VCaP (cell line): ENCODE measurements around the gene CRNKL1.

Experiments used
- H3K27ac ChIP-seq: fragments of 450-650 bp; 2 replicates; pipeline ENCODE4 v1.5.1; 2017
- TF ChIP-seq, protein P1 (sequence below): fragments of 450-650 bp; conservative IDR thresholded peaks from 2 replicates; pipeline ENCODE4 v1.5.1; 2017; ENCODE audit warnings: mild to moderate bottlenecking, moderate library complexity

CRNKL1 gene

GRCh38 chr20:20031790-20032189, 20.5 kb downstream of the CRNKL1 start:
- TF ChIP-seq, protein P1, sequence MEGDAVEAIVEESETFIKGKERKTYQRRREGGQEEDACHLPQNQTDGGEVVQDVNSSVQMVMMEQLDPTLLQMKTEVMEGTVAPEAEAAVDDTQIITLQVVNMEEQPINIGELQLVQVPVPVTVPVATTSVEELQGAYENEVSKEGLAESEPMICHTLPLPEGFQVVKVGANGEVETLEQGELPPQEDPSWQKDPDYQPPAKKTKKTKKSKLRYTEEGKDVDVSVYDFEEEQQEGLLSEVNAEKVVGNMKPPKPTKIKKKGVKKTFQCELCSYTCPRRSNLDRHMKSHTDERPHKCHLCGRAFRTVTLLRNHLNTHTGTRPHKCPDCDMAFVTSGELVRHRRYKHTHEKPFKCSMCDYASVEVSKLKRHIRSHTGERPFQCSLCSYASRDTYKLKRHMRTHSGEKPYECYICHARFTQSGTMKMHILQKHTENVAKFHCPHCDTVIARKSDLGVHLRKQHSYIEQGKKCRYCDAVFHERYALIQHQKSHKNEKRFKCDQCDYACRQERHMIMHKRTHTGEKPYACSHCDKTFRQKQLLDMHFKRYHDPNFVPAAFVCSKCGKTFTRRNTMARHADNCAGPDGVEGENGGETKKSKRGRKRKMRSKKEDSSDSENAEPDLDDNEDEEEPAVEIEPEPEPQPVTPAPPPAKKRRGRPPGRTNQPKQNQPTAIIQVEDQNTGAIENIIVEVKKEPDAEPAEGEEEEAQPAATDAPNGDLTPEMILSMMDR, result no peak
- H3K27ac ChIP-seq, result no peak overlapping the region

DNA sequence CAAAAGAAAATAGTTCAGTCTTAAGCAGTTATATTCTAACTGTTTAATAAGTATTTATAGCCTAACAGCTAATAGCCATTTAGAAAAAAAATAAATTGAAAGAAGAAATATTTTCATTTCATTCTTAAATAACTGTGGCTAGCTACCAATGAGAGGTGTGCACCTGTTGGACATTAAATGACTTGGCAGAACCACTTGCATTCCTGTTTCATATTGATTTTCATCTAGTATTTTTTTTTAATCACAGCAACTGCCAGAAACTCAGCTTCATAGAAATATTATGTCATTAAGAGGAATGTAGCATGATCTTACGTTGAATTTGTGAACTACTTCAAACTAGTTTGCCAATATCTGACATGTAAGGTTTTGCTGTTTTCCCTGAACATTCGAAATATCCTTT, 25.0 kb downstream of the CRNKL1 start:
- TF ChIP-seq, protein P1, result no peak
- H3K27ac ChIP-seq, result no peak overlapping the region

DNA sequence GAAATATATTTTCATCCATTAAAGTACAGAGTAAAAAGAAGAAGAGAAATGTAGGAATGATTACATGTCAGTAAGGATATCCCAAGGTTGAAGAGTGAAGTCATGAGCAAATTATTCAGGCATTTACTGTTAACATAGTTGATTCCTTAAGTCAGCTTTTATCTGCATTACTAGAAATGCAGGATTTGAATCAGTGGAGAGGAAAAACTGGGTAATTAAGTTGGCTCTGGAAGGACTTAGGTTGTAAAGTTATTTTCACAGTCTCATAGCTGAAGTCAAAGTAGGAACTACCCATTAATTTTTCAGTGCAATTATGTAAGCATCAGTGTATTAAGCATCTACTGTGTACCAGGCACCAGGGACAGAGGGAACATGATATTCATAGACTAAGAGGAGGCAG, 27.3 kb downstream of the CRNKL1 start:
- TF ChIP-seq, protein P1, result no peak
- no peak overlapping the region for H3K27ac ChIP-seq

- TF ChIP-seq, protein P1, result no peak
- H3K27ac ChIP-seq, result no peak overlapping the region
Measured at GRCh38 chr20:20023395-20023794, 28.9 kb downstream of the CRNKL1 start.

GRCh38 chr20:20022498-20022897, 29.8 kb downstream of the CRNKL1 start:
- no peak overlapping the region for H3K27ac ChIP-seq
- TF ChIP-seq, protein P1, result no peak

GRCh38 chr20:20021835-20022234, 30.4 kb downstream of the CRNKL1 start:
- no peak overlapping the region for H3K27ac ChIP-seq
- TF ChIP-seq, protein P1, result no peak

DNA sequence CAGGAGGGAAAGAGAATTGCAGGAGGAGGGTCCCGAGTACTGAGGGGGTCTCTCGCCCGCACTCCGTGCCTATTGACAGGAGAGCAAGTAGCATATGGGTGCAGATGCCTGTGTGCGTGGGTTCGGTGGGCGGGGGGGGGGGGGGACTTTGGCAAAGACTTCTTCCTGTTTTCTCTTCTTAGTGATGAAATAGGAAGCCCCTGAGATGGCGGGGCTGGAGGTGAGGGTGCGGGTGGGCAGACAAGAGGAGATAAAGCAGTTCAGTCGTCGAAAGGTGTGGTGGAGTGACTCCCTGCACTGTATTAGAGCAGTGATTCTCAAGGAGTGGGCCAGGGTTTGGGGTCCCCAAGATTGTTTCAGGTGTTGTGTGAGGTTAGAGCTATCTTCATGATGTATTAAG, 31.4 kb downstream of the CRNKL1 start:
- TF ChIP-seq, protein P1, result no peak
- H3K27ac ChIP-seq, result no peak overlapping the region

DNA sequence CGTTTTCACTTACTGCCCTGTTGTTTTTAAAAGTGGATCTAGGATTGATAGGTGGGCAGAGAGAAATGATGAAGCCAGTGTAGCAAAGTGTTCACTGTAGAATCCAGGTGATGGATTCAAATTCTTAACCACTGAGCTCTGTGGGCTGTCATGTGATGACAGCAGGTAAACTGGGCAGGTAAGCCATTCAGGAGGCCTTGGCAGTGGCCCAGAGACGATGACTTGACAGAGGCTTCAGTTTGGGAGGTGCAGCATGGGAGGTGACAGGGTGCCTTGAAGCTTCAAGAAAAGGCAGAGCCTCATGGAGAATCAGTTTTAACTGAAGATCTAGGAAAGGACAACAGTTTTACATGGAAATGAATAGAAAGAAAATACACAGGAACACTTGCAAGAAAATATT, 33.1 kb downstream of the CRNKL1 start:
- TF ChIP-seq, protein P1, result no peak
- H3K27ac ChIP-seq, result peak overlapping the region; percentile 88; the same call in 1 of the 2 replicates
